A549 (cell line): ENCODE measurements around the gene SMC5. TPM values are rescaled to one million over a fixed set of nuclear protein-coding genes. Genes with fewer than 3 reads are reported as not detected.

ENCODE experiments used
- ATAC-seq, 2 experiments: fragments of 200-7000 bp in 1 of 2; fragments of >200 bp in 1 of 2; cut with Nextera tagmentation in 1 of 2; cut with Tn5 transposase in 1 of 2; 3 replicates each; pipeline versions ENCODE4 v1.8.0 to v1.9.1; 2018 to 2020; ENCODE audit warnings: mild to moderate bottlenecking in 1 of 2, moderate library complexity in 1 of 2
- CTCF ChIA-PET: fragments of 300-600 bp; sonication (Branson Sonifier 250); formaldehyde crosslinking; extraction: SDS; loops from one replicate; lab custom pipeline; 2021; ENCODE audit warnings: antibody characterized with exemption, inconsistent platforms; lab: Yijun Ruan, JAX
- POLR2A ChIA-PET: fragments of 350-600 bp; formaldehyde crosslinking; extraction: SDS; loops from one replicate; lab custom pipeline; 2021; ENCODE audit warnings: antibody characterized with exemption, inconsistent platforms; lab: Yijun Ruan, JAX
- DNase-seq, 2 experiments: peaks; one replicate each; pipeline versions ENCODE4 v3.0.0 to v3.0.0-alpha.2; 2011 to 2016; ENCODE audit warnings: low read depth in 1 of 2, low spot score in 1 of 2
- FAIRE-seq: peaks from 2 replicates; lab custom pipeline; 2011; peaks lifted over from hg19 to GRCh38; lab: Jason Lieb, UNC
- H3K27ac ChIP-seq, 2 experiments: fragments of >200 bp; sonication (Bioruptor Twin); formaldehyde crosslinking; 3 replicates each; pipeline ENCODE4 v1.5.1; 2016 to 2017
- H3K4me1 ChIP-seq: fragments of >200 bp; sonication (Bioruptor Twin); formaldehyde crosslinking; 3 replicates; pipeline ENCODE4 v1.6.1; 2016
- H3K4me2 ChIP-seq: fragments of >200 bp; sonication (Bioruptor Twin); formaldehyde crosslinking; 3 replicates; pipeline ENCODE4 v1.6.1; 2016
- H3K4me3 ChIP-seq: fragments of >200 bp; sonication (Bioruptor Twin); formaldehyde crosslinking; 3 replicates; pipeline ENCODE4 v1.5.1; 2016
- H3K9me3 ChIP-seq: fragments of >200 bp; sonication (Bioruptor Twin); formaldehyde crosslinking; 3 replicates; pipeline ENCODE4 v1.6.1; 2016
- CBX2 ChIP-seq: fragments of 200-600 bp; sonication (generic); IDR thresholded peaks from 2 replicates; pipeline ENCODE4 v1.6.1; 2016; ENCODE audit warnings: low read depth, mild to moderate bottlenecking, borderline replicate concordance
- CHD4 ChIP-seq: fragments of 200-600 bp; sonication (generic); IDR thresholded peaks from 2 replicates; pipeline ENCODE4 v1.6.1; 2016; ENCODE audit warnings: antibody characterized with exemption, mild to moderate bottlenecking, borderline replicate concordance
- CTCF ChIP-seq: fragments of >200 bp; sonication (Bioruptor Twin); formaldehyde crosslinking; IDR thresholded peaks from 3 replicates; pipeline ENCODE4 v1.5.1; 2016
- ELK1 ChIP-seq: fragments of 150-350 bp; IDR thresholded peaks from 2 replicates; pipeline ENCODE4 v1.6.1; 2014; ENCODE audit warnings: low read depth, mild to moderate bottlenecking, low read length
- GATA3 ChIP-seq: IDR thresholded peaks from 2 replicates; pipeline ENCODE4 v1.6.1; 2012; ENCODE audit warnings: borderline replicate concordance
- HMGXB4 ChIP-seq: fragments of 250-450 bp; sonication (Bioruptor Pico); IDR thresholded peaks from 2 replicates; pipeline ENCODE4 v1.5.0; 2021; ENCODE audit warnings: mild to moderate bottlenecking, moderate library complexity, borderline replicate concordance
- KDM5A ChIP-seq: fragments of 200-600 bp; sonication (generic); IDR thresholded peaks from 2 replicates; pipeline ENCODE4 v1.6.1; 2016; ENCODE audit warnings: antibody characterized with exemption, mild to moderate bottlenecking
- MAZ ChIP-seq: fragments of 150-350 bp; IDR thresholded peaks from 2 replicates; pipeline ENCODE4 v1.6.1; 2014; ENCODE audit warnings: antibody characterized with exemption, low read depth, low read length, borderline replicate concordance
- NPAS2 ChIP-seq: fragments of 250-450 bp; sonication (Bioruptor Pico); IDR thresholded peaks from 2 replicates; pipeline ENCODE4 v1.8.0; 2022; ENCODE audit warnings: mild to moderate bottlenecking, moderate library complexity, borderline replicate concordance
- RAD21 ChIP-seq, 2 experiments: fragments of >200 bp in 1 of 2; sonication (Bioruptor Twin) in 1 of 2; formaldehyde crosslinking in 1 of 2; IDR thresholded peaks in 1 of 2; conservative IDR thresholded peaks in 1 of 2; 2 replicates in 1 of 2; 3 replicates in 1 of 2; pipeline ENCODE4 v1.6.1; 2012 to 2018; ENCODE audit warnings: inconsistent platforms in 1 of 2
- RCOR1 ChIP-seq: fragments of 150-350 bp; IDR thresholded peaks from 2 replicates; pipeline ENCODE4 v1.6.1; 2014; ENCODE audit warnings: antibody characterized with exemption, low read length, low read depth
- ZNF302 ChIP-seq: fragments of 250-450 bp; sonication (Bioruptor Pico); IDR thresholded peaks from 2 replicates; pipeline ENCODE4 v1.9.0; 2021; ENCODE audit warnings: inconsistent platforms, mild to moderate bottlenecking, moderate library complexity
- WGBS: methylation state at CpG from one replicate; pipeline ENCODE4 v1.1.6; 2017; ENCODE audit errors: missing lambda C conversion rate; 5-methylcytosine and 5-hydroxymethylcytosine counted together
- polyA plus RNA-seq, 4 experiments: library from polyadenylated mRNA; depleted of rRNA in 3 of 4; stranded (reverse); fragments of >200 nt; fragmentation: RNase III in 1 of 4; extraction: RNeasy Plus Mini Kit Qiagen cat#74134 plus additional on column Dnase treatment in 1 of 4; gene quantifications; 2 replicates in 3 of 4; 3 replicates in 1 of 4; pipeline ENCODE4 v1.2.3, GENCODE V29; 2011 to 2017
- small RNA-seq, 6 experiments: library from RNA; depleted of rRNA; stranded (forward); fragments of <200 nt; gene quantifications; one replicate each; pipeline ENCODE3, GENCODE V24; 2012

SMC5 gene
- polyA plus RNA-seq, 2 of the 4 experiments (the other 2 are of a cell fraction): 17.4 to 28.0 TPM

- no peak for FAIRE-seq
- ATAC-seq: no peak
- WGBS: 77% methylated on average over 4 of the region's 4 CpGs
- Histone ChIP-seq H3K4me2 (no peak overlapping the region), H3K9me3 (no peaks in the 10 kb centered on the region), H3K4me3 (no peak overlapping the region), H3K4me1 (no peaks in the 10 kb centered on the region), H3K27ac (no peak overlapping the region)
- CTCF ChIA-PET: interaction anchor here (1.1 to 1.7 kb wide), 4 partner anchors 11 to 63 kb away, joined by 3 to 7 read pairs (median 3); partner anchors contain the start of gene KLF9
- no peak for DNase-seq
- TF ChIP-seq NPAS2 (CRISPR knock-in tag) (no peak), CBX2 (no peak), CHD4 (no peak), MAZ (no peak)
- POLR2A ChIA-PET: no interaction called here
Observed at GRCh38 chr9:70403618-70404025, 144.8 kb downstream of the SMC5 start.

- Histone ChIP-seq H3K4me1 (no peaks in the 10 kb centered on the region), H3K4me3 (no peak overlapping the region), H3K27ac (no peak overlapping the region), H3K9me3 (no peaks in the 10 kb centered on the region)
- POLR2A ChIA-PET: interaction anchor here (1.0 kb wide), 1 partner anchor 15 kb away, joined by 3 read pairs; no protein-coding TSS in a partner anchor
- ATAC-seq (no peak), DNase-seq (no peak)
- TF ChIP-seq CTCF: no peak
- no peak for TF ChIP-seq HMGXB4 (CRISPR knock-in tag)
- no peak for TF ChIP-seq CHD4
- TF ChIP-seq RAD21 (conservative IDR thresholded peaks at IDR 0.05 in 1 of 2, IDR thresholded peaks at IDR 0.05 in 1 of 2): no peak
- no peak for TF ChIP-seq RCOR1
- no peak for TF ChIP-seq KDM5A
- no peak for TF ChIP-seq GATA3
- no peak for TF ChIP-seq ELK1
- no peak for TF ChIP-seq ZNF302 (CRISPR knock-in tag)
- TF ChIP-seq, all 56 proteins: peak for 0
- CTCF ChIA-PET: interaction anchor here (1.1 to 1.7 kb wide), 6 partner anchors 10 to 198 kb away, joined by 3 to 7 read pairs (median 4); partner anchors contain the start of gene KLF9
- no peak overlapping the region for H3K4me2 ChIP-seq
- FAIRE-seq: no peak
- WGBS: 89% methylated on average over 2 of the region's 2 CpGs
Observed at GRCh38 chr9:70404261-70404660, 145.5 kb downstream of the SMC5 start.

Small RNA genes within 50 kb of the gene (small RNA-seq; reads per million reads assigned to genes)
- gene RF00019: 0 reads per million in 6 experiments

Other genes starting within 250 kb of the SMC5 start
- gene MAMDC2, start 215.1 kb upstream of the SMC5 start, polyA plus RNA-seq (2011; rRNA removed): 0.30 and 0.34 TPM in 2 replicates
- gene MAMDC2, start 215.1 kb upstream of the SMC5 start, polyA plus RNA-seq (2017; fragmentation: RNase III; extraction: RNeasy Plus Mini Kit Qiagen cat#74134 plus additional on column Dnase treatment): 0.25 to 0.58 TPM (median 0.30 TPM) in 3 replicates
- gene KLF9, start 155.7 kb downstream of the SMC5 start, polyA plus RNA-seq (2011; rRNA removed): 3.1 and 3.9 TPM in 2 replicates
- gene KLF9, start 155.7 kb downstream of the SMC5 start, polyA plus RNA-seq (2017; fragmentation: RNase III; extraction: RNeasy Plus Mini Kit Qiagen cat#74134 plus additional on column Dnase treatment): 0.52 to 0.84 TPM (median 0.76 TPM) in 3 replicates